Neural progenitor cell (in vitro differentiated cells): Measurements from ENCODE around the gene PLCH2.

Experiments
- CTCF ChIP-seq: fragments of 200-600 bp; sonication (generic); IDR thresholded peaks from 2 replicates; pipeline ENCODE4 v1.5.1; 2017; ENCODE audit warnings: antibody characterized with exemption, mild to moderate bottlenecking
- EZH2 ChIP-seq: fragments of 200-600 bp; sonication (generic); IDR thresholded peaks from 2 replicates; pipeline ENCODE4 v1.6.1; 2017; ENCODE audit warnings: antibody characterized with exemption, mild to moderate bottlenecking, moderate library complexity
- EZH2phosphoT487 ChIP-seq: fragments of 200-600 bp; sonication (generic); IDR thresholded peaks from 2 replicates; pipeline ENCODE4 v1.6.1; 2017; ENCODE audit warnings: antibody characterized with exemption

DNA sequence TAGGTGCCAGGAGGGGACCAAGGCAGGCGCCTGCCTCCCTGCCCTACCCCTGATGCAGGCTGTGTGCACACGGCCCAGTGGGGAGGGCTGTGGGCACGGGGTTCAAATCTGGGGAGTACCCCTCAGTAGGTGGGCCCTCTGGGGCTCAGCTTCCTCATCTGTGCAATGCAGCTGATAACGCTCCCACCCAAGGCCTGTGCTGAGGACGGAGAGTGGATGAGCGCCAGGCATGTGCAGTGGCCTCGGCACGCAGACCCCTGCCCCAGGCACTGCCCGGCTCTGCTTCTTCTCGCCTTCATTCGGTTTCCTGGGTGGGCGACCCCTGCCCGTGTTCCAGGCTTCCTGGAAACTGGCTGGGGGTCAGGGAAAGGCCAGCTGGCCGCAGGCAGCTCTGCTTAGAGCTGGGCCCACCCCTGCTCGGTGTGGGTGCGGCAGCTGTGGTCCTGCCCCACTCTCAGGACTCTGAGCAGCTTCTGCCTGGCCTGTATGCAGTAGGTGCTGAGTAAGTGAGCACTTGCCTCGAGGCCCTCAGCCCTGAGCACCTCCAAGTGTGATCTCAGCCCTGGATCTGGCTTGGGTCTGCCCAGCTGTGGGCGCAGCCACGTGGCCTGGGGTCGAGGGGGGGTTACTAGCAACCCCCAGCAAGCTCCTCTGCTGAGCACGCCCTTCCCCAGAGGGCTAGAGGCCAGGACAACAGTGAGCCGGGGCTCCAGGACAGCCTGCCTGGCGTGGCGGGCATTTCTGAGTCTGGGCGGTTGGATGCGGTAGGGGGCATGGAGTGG lies 68.2 kb downstream of the PLCH2 start:
- TF ChIP-seq CTCF (no peak), EZH2phosphoT487 (no peak), EZH2 (no peak)
